ENCODE data around the gene HCRTR2.
"Not testable (repeated sequence)": the region's sequence is repeated elsewhere in the genome, so short reads cannot be mapped to it uniquely, and the experiment has no call there.

HCRTR2 gene

GRCh38 chr6:55266896-55267295, 92.6 kb downstream of the HCRTR2 start:
- DNase-seq = no peak
- H3K27me3 Mint-ChIP-seq = no peaks in the 10 kb centered on the region
- no peaks in the 10 kb centered on the region for H3K4me1 Mint-ChIP-seq (ENCODE audit: low read depth)
- H3K4me3 Mint-ChIP-seq = no peak overlapping the region
- no peaks in the 10 kb centered on the region for H3K36me3 Mint-ChIP-seq (ENCODE audit: low read depth)
- H3K27ac Mint-ChIP-seq = no peak overlapping the region
- peaks cover 6% of the 10 kb centered on the region for H3K9me3 Mint-ChIP-seq

- Mint-ChIP-seq H3K27me3 (no peaks in the 10 kb centered on the region), H3K4me3 (no peak overlapping the region), H3K9me3 (no peaks in the 10 kb centered on the region), H3K36me3 (ENCODE audit: low read depth) (no peaks in the 10 kb centered on the region), H3K4me1 (ENCODE audit: low read depth) (no peaks in the 10 kb centered on the region), H3K27ac (no peak overlapping the region)
- no peak for DNase-seq
Observed at GRCh38 chr6:55276745-55277530, 102.6 kb downstream of the HCRTR2 start.

DNA sequence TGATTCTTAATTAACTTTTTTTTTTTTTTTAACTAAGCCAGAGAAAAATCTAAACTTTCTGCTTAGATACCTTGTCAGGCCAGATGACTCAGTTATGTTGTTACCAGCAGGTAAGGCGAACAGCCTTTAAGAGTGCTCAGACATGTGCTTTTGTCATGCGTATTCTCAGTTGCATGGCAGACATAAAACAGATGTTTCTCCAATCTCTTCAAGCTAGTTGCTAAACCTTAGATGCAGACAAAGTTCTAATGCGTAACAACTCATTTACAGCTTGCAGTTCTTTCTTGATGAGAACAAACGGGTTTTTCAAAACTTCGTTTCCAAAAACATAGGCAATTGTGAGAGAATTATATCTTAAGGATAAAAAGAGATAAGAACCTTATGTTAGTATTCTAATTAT, 103.3 kb downstream of the HCRTR2 start:
- H3K36me3 Mint-ChIP-seq (ENCODE audit: low read depth) = no peaks in the 10 kb centered on the region
- no peak for DNase-seq
- no peaks in the 10 kb centered on the region for H3K4me1 Mint-ChIP-seq (ENCODE audit: low read depth)
- no peaks in the 10 kb centered on the region for H3K9me3 Mint-ChIP-seq
- H3K27ac Mint-ChIP-seq = no peak overlapping the region
- H3K27me3 Mint-ChIP-seq = no peaks in the 10 kb centered on the region
- no peak overlapping the region for H3K4me3 Mint-ChIP-seq

DNA sequence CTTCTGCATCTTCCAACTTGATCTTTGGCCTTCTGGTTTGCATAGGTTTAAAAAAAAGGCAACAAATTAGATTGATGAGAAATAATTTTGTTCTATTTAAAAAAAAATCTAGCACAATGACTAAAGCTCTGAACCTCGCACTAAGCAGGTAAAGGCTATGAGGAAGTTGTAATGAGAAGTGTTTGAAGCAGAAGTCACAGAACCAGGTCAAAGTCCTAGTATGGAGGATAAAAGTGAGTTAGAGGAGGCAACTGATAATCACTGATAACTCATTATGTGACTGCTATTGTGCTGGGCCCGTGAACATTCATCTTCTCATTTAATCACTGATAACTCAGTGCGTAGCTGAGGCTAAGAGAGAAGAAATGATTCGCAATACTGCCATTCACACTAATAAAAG, 106.9 kb downstream of the HCRTR2 start:
- Mint-ChIP-seq H3K27me3 (no peaks in the 10 kb centered on the region), H3K27ac (no peak overlapping the region), H3K9me3 (peaks cover 3% of the 10 kb centered on the region), H3K4me1 (ENCODE audit: low read depth) (no peaks in the 10 kb centered on the region), H3K4me3 (no peak overlapping the region), H3K36me3 (ENCODE audit: low read depth) (no peaks in the 10 kb centered on the region)
- no peak for DNase-seq

DNA sequence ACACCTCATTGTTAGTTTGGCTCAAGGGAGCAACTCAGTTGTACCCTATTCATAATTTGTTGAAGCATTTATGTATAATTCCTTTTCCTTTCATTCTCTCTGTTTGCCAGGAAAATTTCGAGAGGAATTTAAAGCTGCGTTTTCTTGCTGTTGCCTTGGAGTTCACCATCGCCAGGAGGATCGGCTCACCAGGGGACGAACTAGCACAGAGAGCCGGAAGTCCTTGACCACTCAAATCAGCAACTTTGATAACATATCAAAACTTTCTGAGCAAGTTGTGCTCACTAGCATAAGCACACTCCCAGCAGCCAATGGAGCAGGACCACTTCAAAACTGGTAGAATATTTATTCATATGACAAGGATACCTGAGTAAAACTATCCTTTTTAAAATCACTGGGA, 107.8 kb downstream of the HCRTR2 start:
- no peak for DNase-seq
- H3K27me3 Mint-ChIP-seq = no peaks in the 10 kb centered on the region
- H3K4me1 Mint-ChIP-seq (ENCODE audit: low read depth) = no peaks in the 10 kb centered on the region
- H3K9me3 Mint-ChIP-seq = peaks cover 3% of the 10 kb centered on the region
- no peaks in the 10 kb centered on the region for H3K36me3 Mint-ChIP-seq (ENCODE audit: low read depth)
- H3K27ac Mint-ChIP-seq = no peak overlapping the region
- H3K4me3 Mint-ChIP-seq = no peak overlapping the region

GRCh38 chr6:55286824-55287223, 112.5 kb downstream of the HCRTR2 start:
- no peak overlapping the region for H3K27ac Mint-ChIP-seq

GRCh38 chr6:55290736-55291135, 116.4 kb downstream of the HCRTR2 start:
- Mint-ChIP-seq H3K27me3 (no peaks in the 10 kb centered on the region), H3K36me3 (ENCODE audit: low read depth) (no peaks in the 10 kb centered on the region), H3K9me3 (peaks cover 11% of the 10 kb centered on the region), H3K4me3 (no peak overlapping the region), H3K4me1 (ENCODE audit: low read depth) (no peaks in the 10 kb centered on the region), H3K27ac (no peak overlapping the region)
- no peak for DNase-seq

More at GRCh38 chr6:55286824-55287223, 112.5 kb downstream of the HCRTR2 start:
- Mint-ChIP-seq H3K36me3 (ENCODE audit: low read depth) (no peaks in the 10 kb centered on the region), H3K4me1 (ENCODE audit: low read depth) (no peaks in the 10 kb centered on the region), H3K4me3 (no peak overlapping the region), H3K9me3 (peaks cover 8% of the 10 kb centered on the region), H3K27me3 (no peaks in the 10 kb centered on the region)
- DNase-seq = no peak

DNA sequence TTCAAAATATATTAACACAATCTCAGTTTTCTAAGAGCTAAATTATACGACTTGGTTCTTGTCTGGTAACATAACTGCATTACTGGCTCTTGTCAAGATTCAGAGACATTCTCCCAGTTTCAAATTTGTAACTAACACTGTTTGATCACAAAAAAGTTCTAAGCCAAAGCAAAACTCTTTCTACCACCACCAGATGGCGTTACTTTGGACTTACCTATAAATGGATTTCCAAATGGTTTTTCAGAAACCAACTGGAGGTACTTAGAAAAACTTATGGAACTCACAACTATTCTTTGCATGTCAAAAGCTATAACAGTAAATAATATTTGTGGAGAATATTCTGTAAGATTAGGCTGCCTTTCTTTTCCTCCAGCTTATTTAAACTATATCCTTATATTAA, 118.8 kb downstream of the HCRTR2 start:
- peaks cover 11% of the 10 kb centered on the region for H3K9me3 Mint-ChIP-seq

GRCh38 chr6:55297214-55297613, 122.9 kb downstream of the HCRTR2 start:
- H3K27ac Mint-ChIP-seq; H3K27me3 Mint-ChIP-seq; H3K36me3 Mint-ChIP-seq (ENCODE audit: low read depth); H3K4me3 Mint-ChIP-seq; DNase-seq; H3K4me1 Mint-ChIP-seq (ENCODE audit: low read depth); H3K9me3 Mint-ChIP-seq: not testable (repeated sequence)

More for the DNA sequence above, 118.8 kb downstream of the HCRTR2 start:
- no peaks in the 10 kb centered on the region for H3K27me3 Mint-ChIP-seq
- H3K4me3 Mint-ChIP-seq = no peak overlapping the region
- H3K27ac Mint-ChIP-seq = no peak overlapping the region
- H3K4me1 Mint-ChIP-seq (ENCODE audit: low read depth) = no peaks in the 10 kb centered on the region
- no peaks in the 10 kb centered on the region for H3K36me3 Mint-ChIP-seq (ENCODE audit: low read depth)
- no peak for DNase-seq

DNA sequence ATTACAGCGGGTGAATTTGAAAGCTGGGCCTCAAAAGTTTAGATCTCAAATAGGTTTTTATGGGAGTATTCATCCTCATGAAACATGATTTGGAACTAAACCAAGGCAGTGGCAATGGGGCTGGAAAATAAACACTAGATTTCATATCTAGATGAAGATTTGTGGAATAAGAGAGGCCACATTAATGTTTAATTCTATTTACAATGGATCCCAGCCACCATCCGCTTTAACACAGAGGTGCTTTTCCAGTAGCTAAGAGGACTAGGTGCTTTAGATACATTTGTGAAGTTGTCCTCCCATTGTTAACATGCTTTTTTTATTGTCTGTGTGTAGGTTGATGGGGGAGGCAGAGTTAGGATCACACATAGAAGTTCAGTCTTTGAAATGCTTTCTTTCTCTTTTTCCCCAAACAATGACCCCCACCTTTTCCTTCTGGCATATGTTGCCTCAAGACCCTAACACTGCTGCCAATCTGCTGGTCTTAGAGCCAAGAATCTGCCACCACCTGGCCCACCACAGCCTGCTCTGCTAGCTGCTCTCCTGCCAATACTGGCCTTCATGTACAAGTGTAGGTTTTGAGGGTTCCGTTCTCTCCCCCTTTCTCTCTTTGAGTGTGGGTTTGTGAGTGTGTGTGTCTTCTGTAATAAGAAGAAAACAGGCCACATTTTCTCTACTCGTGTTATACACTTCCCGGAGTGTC, 125.1 kb downstream of the HCRTR2 start:
- Mint-ChIP-seq H3K27me3 (no peaks in the 10 kb centered on the region), H3K4me1 (ENCODE audit: low read depth) (no peaks in the 10 kb centered on the region), H3K36me3 (ENCODE audit: low read depth) (no peaks in the 10 kb centered on the region), H3K27ac (no peak overlapping the region), H3K9me3 (no peaks in the 10 kb centered on the region), H3K4me3 (no peak overlapping the region)
- no peak for DNase-seq

GRCh38 chr6:55304747-55305146, 130.4 kb downstream of the HCRTR2 start:
- no peaks in the 10 kb centered on the region for H3K36me3 Mint-ChIP-seq (ENCODE audit: low read depth)
- no peaks in the 10 kb centered on the region for H3K4me1 Mint-ChIP-seq (ENCODE audit: low read depth)
- no peaks in the 10 kb centered on the region for H3K27me3 Mint-ChIP-seq
- no peak overlapping the region for H3K27ac Mint-ChIP-seq
- peaks cover 9% of the 10 kb centered on the region for H3K9me3 Mint-ChIP-seq
- H3K4me3 Mint-ChIP-seq = no peak overlapping the region
- no peak for DNase-seq

- H3K27me3 Mint-ChIP-seq = no peaks in the 10 kb centered on the region
- H3K4me3 Mint-ChIP-seq = no peak overlapping the region
- H3K4me1 Mint-ChIP-seq (ENCODE audit: low read depth) = no peaks in the 10 kb centered on the region
- H3K36me3 Mint-ChIP-seq (ENCODE audit: low read depth) = no peaks in the 10 kb centered on the region
- no peak overlapping the region for H3K27ac Mint-ChIP-seq
- H3K9me3 Mint-ChIP-seq = peaks cover 24% of the 10 kb centered on the region
- no peak for DNase-seq
Observed at GRCh38 chr6:55319961-55320695, 145.8 kb downstream of the HCRTR2 start.

GRCh38 chr6:55320696-55321086, 146.4 kb downstream of the HCRTR2 start:
- no peak for DNase-seq
- no peaks in the 10 kb centered on the region for H3K36me3 Mint-ChIP-seq (ENCODE audit: low read depth)
- H3K4me1 Mint-ChIP-seq (ENCODE audit: low read depth) = no peaks in the 10 kb centered on the region
- H3K27me3 Mint-ChIP-seq = no peaks in the 10 kb centered on the region
- H3K9me3 Mint-ChIP-seq = peaks cover 24% of the 10 kb centered on the region
- H3K27ac Mint-ChIP-seq = no peak overlapping the region
- H3K4me3 Mint-ChIP-seq = no peak overlapping the region

GRCh38 chr6:55327169-55327568, 152.9 kb downstream of the HCRTR2 start, which contains the start of gene GFRAL:
TSS of gene GFRAL (plus strand) at chr6:55327469. CDS start at chr6:55327555, 86 bp downstream.
- no peak for DNase-seq
- no peaks in the 10 kb centered on the region for H3K36me3 Mint-ChIP-seq (ENCODE audit: low read depth)
- no peaks in the 10 kb centered on the region for H3K4me1 Mint-ChIP-seq (ENCODE audit: low read depth)
- H3K27me3 Mint-ChIP-seq = no peaks in the 10 kb centered on the region
- peaks cover 5% of the 10 kb centered on the region for H3K9me3 Mint-ChIP-seq
- H3K4me3 Mint-ChIP-seq = no peak within 1 kb of the TSS
- no peak within 1 kb of the TSS for H3K27ac Mint-ChIP-seq
